ENCODE measurements around the gene MBNL2.

Gene MBNL2

GRCh38 chr13:97238432-97238831, 16.3 kb downstream of the MBNL2 start:
- Histone ChIP-seq H3K4me1 (ENCODE audit: control insufficient read depth, low read depth, low read length) (peaks cover 15% of the 10 kb centered on the region), H3K36me3 (ENCODE audit: control insufficient read depth, low read depth, low read length) (no peaks in the 10 kb centered on the region), H3K9me3 (ENCODE audit: control insufficient read depth, low read depth, low read length) (no peaks in the 10 kb centered on the region), H3K27ac (ENCODE audit: low read length) (no peak overlapping the region), H3K4me3 (ENCODE audit: low read length) (no peak overlapping the region), H3K27me3 (ENCODE audit: control insufficient read depth, insufficient read depth, low read length) (peaks cover 30% of the 10 kb centered on the region), H3K9ac (ENCODE audit: low read length) (no peak overlapping the region)

- Histone ChIP-seq H3K36me3 (ENCODE audit: control insufficient read depth, low read depth, low read length) (no peaks in the 10 kb centered on the region), H3K27me3 (ENCODE audit: control insufficient read depth, insufficient read depth, low read length) (peaks cover 25% of the 10 kb centered on the region), H3K27ac (ENCODE audit: low read length) (no peak overlapping the region), H3K4me3 (ENCODE audit: low read length) (no peak overlapping the region), H3K9ac (ENCODE audit: low read length) (no peak overlapping the region), H3K4me1 (ENCODE audit: control insufficient read depth, low read depth, low read length) (peaks cover 15% of the 10 kb centered on the region), H3K9me3 (ENCODE audit: control insufficient read depth, low read depth, low read length) (no peaks in the 10 kb centered on the region)
These were observed 16.8 kb downstream of the MBNL2 start for GRCh38 chr13:97238883-97239282.

- H3K27me3 ChIP-seq (ENCODE audit: control insufficient read depth, insufficient read depth, low read length) = peaks cover 21% of the 10 kb centered on the region
- no peak overlapping the region for H3K27ac ChIP-seq (ENCODE audit: low read length)
- H3K4me3 ChIP-seq (ENCODE audit: low read length) = no peak overlapping the region
- H3K9ac ChIP-seq (ENCODE audit: low read length) = no peak overlapping the region
- H3K36me3 ChIP-seq (ENCODE audit: control insufficient read depth, low read depth, low read length) = no peaks in the 10 kb centered on the region
- no peaks in the 10 kb centered on the region for H3K9me3 ChIP-seq (ENCODE audit: control insufficient read depth, low read depth, low read length)
- H3K4me1 ChIP-seq (ENCODE audit: control insufficient read depth, low read depth, low read length) = peaks cover 15% of the 10 kb centered on the region
These were observed 17.2 kb downstream of the MBNL2 start for GRCh38 chr13:97239306-97239705.

GRCh38 chr13:97239943-97240787, 18.0 kb downstream of the MBNL2 start:
- Histone ChIP-seq H3K36me3 (ENCODE audit: control insufficient read depth, low read depth, low read length) (no peaks in the 10 kb centered on the region), H3K9me3 (ENCODE audit: control insufficient read depth, low read depth, low read length) (no peaks in the 10 kb centered on the region), H3K27me3 (ENCODE audit: control insufficient read depth, insufficient read depth, low read length) (peaks cover 13% of the 10 kb centered on the region), H3K4me1 (ENCODE audit: control insufficient read depth, low read depth, low read length) (peaks cover 15% of the 10 kb centered on the region), H3K27ac (ENCODE audit: low read length) (no peak overlapping the region), H3K4me3 (ENCODE audit: low read length) (no peak overlapping the region), H3K9ac (ENCODE audit: low read length) (no peak overlapping the region)

GRCh38 chr13:97240788-97241734, 18.9 kb downstream of the MBNL2 start:
- H3K9ac ChIP-seq (ENCODE audit: low read length) = no peak overlapping the region

GRCh38 chr13:97241761-97242160, 19.6 kb downstream of the MBNL2 start:
- Histone ChIP-seq H3K4me1 (ENCODE audit: control insufficient read depth, low read depth, low read length) (peaks cover 15% of the 10 kb centered on the region), H3K27ac (ENCODE audit: low read length) (no peak overlapping the region), H3K9me3 (ENCODE audit: control insufficient read depth, low read depth, low read length) (no peaks in the 10 kb centered on the region)

More at GRCh38 chr13:97240788-97241734, 18.9 kb downstream of the MBNL2 start:
- H3K27ac ChIP-seq (ENCODE audit: low read length) = no peak overlapping the region
- peaks cover 15% of the 10 kb centered on the region for H3K4me1 ChIP-seq (ENCODE audit: control insufficient read depth, low read depth, low read length)
- H3K9me3 ChIP-seq (ENCODE audit: control insufficient read depth, low read depth, low read length) = no peaks in the 10 kb centered on the region
- no peak overlapping the region for H3K4me3 ChIP-seq (ENCODE audit: low read length)
- peaks cover 6% of the 10 kb centered on the region for H3K27me3 ChIP-seq (ENCODE audit: control insufficient read depth, insufficient read depth, low read length)
- no peaks in the 10 kb centered on the region for H3K36me3 ChIP-seq (ENCODE audit: control insufficient read depth, low read depth, low read length)

GRCh38 chr13:97242755-97243497, 20.8 kb downstream of the MBNL2 start:
- Histone ChIP-seq H3K9ac (ENCODE audit: low read length) (no peak overlapping the region), H3K27ac (ENCODE audit: low read length) (no peak overlapping the region), H3K36me3 (ENCODE audit: control insufficient read depth, low read depth, low read length) (no peaks in the 10 kb centered on the region), H3K27me3 (ENCODE audit: control insufficient read depth, insufficient read depth, low read length) (no peaks in the 10 kb centered on the region), H3K9me3 (ENCODE audit: control insufficient read depth, low read depth, low read length) (no peaks in the 10 kb centered on the region), H3K4me3 (ENCODE audit: low read length) (no peak overlapping the region), H3K4me1 (ENCODE audit: control insufficient read depth, low read depth, low read length) (peaks cover 15% of the 10 kb centered on the region)

More at GRCh38 chr13:97241761-97242160, 19.6 kb downstream of the MBNL2 start:
- Histone ChIP-seq H3K9ac (ENCODE audit: low read length) (no peak overlapping the region), H3K4me3 (ENCODE audit: low read length) (no peak overlapping the region), H3K27me3 (ENCODE audit: control insufficient read depth, insufficient read depth, low read length) (peaks cover 6% of the 10 kb centered on the region), H3K36me3 (ENCODE audit: control insufficient read depth, low read depth, low read length) (no peaks in the 10 kb centered on the region)

- Histone ChIP-seq H3K27ac (ENCODE audit: low read length) (no peak overlapping the region), H3K9me3 (ENCODE audit: control insufficient read depth, low read depth, low read length) (no peaks in the 10 kb centered on the region), H3K27me3 (ENCODE audit: control insufficient read depth, insufficient read depth, low read length) (no peaks in the 10 kb centered on the region), H3K9ac (ENCODE audit: low read length) (no peak overlapping the region), H3K4me1 (ENCODE audit: control insufficient read depth, low read depth, low read length) (peaks cover 15% of the 10 kb centered on the region), H3K36me3 (ENCODE audit: control insufficient read depth, low read depth, low read length) (no peaks in the 10 kb centered on the region), H3K4me3 (ENCODE audit: low read length) (no peak overlapping the region)
These were observed 22.0 kb downstream of the MBNL2 start for GRCh38 chr13:97243915-97244781.

- no peaks in the 10 kb centered on the region for H3K9me3 ChIP-seq (ENCODE audit: control insufficient read depth, low read depth, low read length)
- H3K9ac ChIP-seq (ENCODE audit: low read length) = no peak overlapping the region
- no peak overlapping the region for H3K4me3 ChIP-seq (ENCODE audit: low read length)
- H3K27me3 ChIP-seq (ENCODE audit: control insufficient read depth, insufficient read depth, low read length) = no peaks in the 10 kb centered on the region
- H3K4me1 ChIP-seq (ENCODE audit: control insufficient read depth, low read depth, low read length) = peaks cover 14% of the 10 kb centered on the region
- no peak overlapping the region for H3K27ac ChIP-seq (ENCODE audit: low read length)
- H3K36me3 ChIP-seq (ENCODE audit: control insufficient read depth, low read depth, low read length) = no peaks in the 10 kb centered on the region
These were observed 22.9 kb downstream of the MBNL2 start for GRCh38 chr13:97245011-97245410.

GRCh38 chr13:97246596-97247158, 24.5 kb downstream of the MBNL2 start:
- no peaks in the 10 kb centered on the region for H3K9me3 ChIP-seq (ENCODE audit: control insufficient read depth, low read depth, low read length)
- no peaks in the 10 kb centered on the region for H3K36me3 ChIP-seq (ENCODE audit: control insufficient read depth, low read depth, low read length)
- no peak overlapping the region for H3K27ac ChIP-seq (ENCODE audit: low read length)
- H3K27me3 ChIP-seq (ENCODE audit: control insufficient read depth, insufficient read depth, low read length) = no peaks in the 10 kb centered on the region
- peaks cover 5% of the 10 kb centered on the region for H3K4me1 ChIP-seq (ENCODE audit: control insufficient read depth, low read depth, low read length)
- no peak overlapping the region for H3K4me3 ChIP-seq (ENCODE audit: low read length)
- H3K9ac ChIP-seq (ENCODE audit: low read length) = no peak overlapping the region

Data from iPS-18a (cell line).